K562 (cell line): Measurements from ENCODE around the gene SEPHS2. TPM values are rescaled to one million over a fixed set of nuclear protein-coding genes. Genes with fewer than 3 reads are reported as not detected.

Experiments
- CEBPG ChIP-seq, 3 experiments: fragments of 200-800 bp in 1 of 3; sonication (Bioruptor generic) in 1 of 3; sonication (generic) in 1 of 3; formaldehyde crosslinking in 1 of 3; IDR thresholded peaks in 2 of 3; conservative IDR thresholded peaks in 1 of 3; 2 replicates each; pipeline versions ENCODE4 v1.6.1 to v1.8.0; 2016 to 2022; ENCODE audit warnings: missing compliant biosample characterization in 2 of 3, missing genetic modification characterization in 2 of 3, mild to moderate bottlenecking in 1 of 3, missing genetic modification reagents in 1 of 3
- EHMT2 ChIP-seq: fragments of 450-650 bp; IDR thresholded peaks from 2 replicates; pipeline ENCODE4 v1.6.1; 2018; ENCODE audit warnings: antibody characterized with exemption
- NR4A1 ChIP-seq, 2 experiments: fragments of 250-450 bp in 1 of 2; fragments of 450-650 bp in 1 of 2; sonication (Bioruptor Pico) in 1 of 2; IDR thresholded peaks; 2 replicates each; pipeline versions ENCODE4 v1.4.0 to v1.6.1; 2016 to 2020; ENCODE audit warnings: mild to moderate bottlenecking in 2 of 2, missing compliant biosample characterization in 1 of 2, missing genetic modification characterization in 1 of 2, moderate library complexity in 1 of 2
- NUFIP1 ChIP-seq: fragments of 450-650 bp; IDR thresholded peaks from 2 replicates; pipeline ENCODE4 v1.6.1; 2018; ENCODE audit not compliant: partially characterized antibody
- SRF ChIP-seq, 2 experiments: fragments of 250-450, 450-650 bp in 1 of 2; sonication (Bioruptor Pico) in 1 of 2; sonication (generic) in 1 of 2; formaldehyde crosslinking; IDR thresholded peaks; 2 replicates each; pipeline versions ENCODE4 v1.5.0 to v1.5.1; 2020 to 2022; ENCODE audit warnings: mild to moderate bottlenecking in 1 of 2, missing genetic modification reagents in 1 of 2
- TEAD4 ChIP-seq, 2 experiments: sonication (generic) in 1 of 2; formaldehyde crosslinking in 1 of 2; IDR thresholded peaks; 2 replicates each; pipeline versions ENCODE4 v1.6.1 to v1.8.0; 2012 to 2022; ENCODE audit warnings: borderline replicate concordance in 1 of 2, inconsistent platforms in 1 of 2, low read length in 1 of 2, mild to moderate bottlenecking in 1 of 2, missing genetic modification reagents in 1 of 2
- ZC3H8 ChIP-seq: fragments of 450-650 bp; IDR thresholded peaks from 2 replicates; pipeline ENCODE4 v1.6.1; 2017
- polyA plus RNA-seq, 8 experiments: library from polyadenylated mRNA; depleted of rRNA in 4 of 8; stranded (reverse) in 5 of 8; unstranded in 3 of 8; fragments of >200 nt; fragmentation: Nextera tagmentation in 2 of 8; fragmentation: Illumina TruSeq in 1 of 8; extraction: Ambion mirVana in 2 of 8; extraction: Trizol in 1 of 8; gene quantifications; 2 replicates each; pipeline versions ENCODE4 v1.2.1 to v1.2.3, GENCODE V29; 2011 to 2014; ENCODE audit warnings: inconsistent platforms in 1 of 8, missing spikeins in 1 of 8
- total RNA-seq, 7 experiments: library from RNA; depleted of rRNA in 6 of 7; stranded (reverse); fragments of >200 nt in 6 of 7; fragmentation: Illumina TruSeq in 2 of 7; extraction: Trizol in 2 of 7; gene quantifications; 2 replicates each; pipeline versions ENCODE4 v1.2.1 to v1.2.3, GENCODE V29; 2011 to 2021; ENCODE audit warnings: low replicate concordance in 1 of 7
- TF ChIP-seq, protein P1 (sequence below): fragments of 250-450 bp; sonication (Bioruptor Pico); IDR thresholded peaks from 2 replicates; pipeline ENCODE4 v1.4.0; 2020; ENCODE audit warnings: mild to moderate bottlenecking, moderate library complexity, borderline replicate concordance
- TF ChIP-seq, protein P2 (sequence below): IDR thresholded peaks from 2 replicates; pipeline ENCODE4 v1.6.1; 2011; ENCODE audit warnings: borderline replicate concordance, low read depth, mild to moderate bottlenecking, moderate library complexity, low read length; ENCODE audit not compliant: insufficient read depth, poor library complexity, severe bottlenecking
- TF ChIP-seq, protein P3 (sequence below): fragments of 450-650 bp; IDR thresholded peaks from 2 replicates; pipeline ENCODE4 v1.6.1; 2016; ENCODE audit warnings: borderline replicate concordance
- TF ChIP-seq, protein P4 (sequence below): sonication (generic); formaldehyde crosslinking; IDR thresholded peaks from 2 replicates; pipeline ENCODE4 v1.9.0; 2022; ENCODE audit warnings: mild to moderate bottlenecking, missing genetic modification reagents
- TF ChIP-seq, protein P5 (sequence below): fragments of 150-350 bp; conservative IDR thresholded peaks from 2 replicates; pipeline ENCODE4 v1.6.1; 2014; ENCODE audit warnings: low read length

SEPHS2 gene
- total and polyA plus RNA-seq, 9 of the 15 experiments (the other 6 are each of a cell fraction or from before 2014, with no cell fraction given), result 20.9 to 90.6 (median 43.4) TPM

DNA sequence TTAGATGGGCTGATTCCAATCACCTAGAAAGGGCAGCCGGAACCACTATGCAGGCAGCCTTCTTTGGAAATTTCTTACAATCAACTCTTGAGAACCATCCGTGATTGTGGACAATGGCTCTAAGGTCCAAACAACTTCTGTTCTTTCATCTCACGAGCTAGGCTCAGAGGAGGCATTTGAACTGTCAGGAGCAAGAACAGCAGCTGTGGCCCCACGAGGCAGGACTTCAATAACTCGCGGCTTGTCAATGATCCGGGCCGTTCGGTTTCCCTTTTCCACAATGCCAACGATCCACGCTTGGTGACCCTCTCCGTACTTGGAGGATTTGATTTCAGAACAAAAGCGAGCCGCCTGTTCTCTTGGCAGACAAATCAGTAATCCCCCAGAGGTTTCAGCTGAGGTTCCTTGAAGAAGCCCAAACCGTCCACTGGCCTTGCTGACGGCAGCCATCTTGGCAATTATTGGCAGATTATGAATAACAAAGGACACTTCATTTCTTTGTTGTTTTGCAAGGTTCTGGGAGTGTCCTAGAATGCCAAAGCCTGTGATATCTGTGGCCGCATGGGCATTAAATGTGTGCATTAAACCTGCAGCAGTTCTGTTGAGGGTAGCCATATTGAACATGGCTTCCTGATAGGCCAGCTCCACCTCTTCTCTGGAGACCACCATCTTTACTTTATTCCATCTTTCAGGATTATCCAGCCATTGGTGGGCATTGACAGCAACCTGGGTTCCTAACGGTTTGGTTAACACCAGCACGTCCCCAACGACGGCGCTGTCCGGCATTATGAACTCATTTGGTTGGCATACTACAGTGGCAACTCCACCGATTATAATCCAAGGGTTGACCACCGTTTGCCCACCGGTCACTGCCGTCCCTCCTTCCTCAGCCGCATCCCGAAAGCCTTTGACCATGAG, 1.2 kb downstream of the SEPHS2 start (continued):
- TF ChIP-seq, protein P1, sequence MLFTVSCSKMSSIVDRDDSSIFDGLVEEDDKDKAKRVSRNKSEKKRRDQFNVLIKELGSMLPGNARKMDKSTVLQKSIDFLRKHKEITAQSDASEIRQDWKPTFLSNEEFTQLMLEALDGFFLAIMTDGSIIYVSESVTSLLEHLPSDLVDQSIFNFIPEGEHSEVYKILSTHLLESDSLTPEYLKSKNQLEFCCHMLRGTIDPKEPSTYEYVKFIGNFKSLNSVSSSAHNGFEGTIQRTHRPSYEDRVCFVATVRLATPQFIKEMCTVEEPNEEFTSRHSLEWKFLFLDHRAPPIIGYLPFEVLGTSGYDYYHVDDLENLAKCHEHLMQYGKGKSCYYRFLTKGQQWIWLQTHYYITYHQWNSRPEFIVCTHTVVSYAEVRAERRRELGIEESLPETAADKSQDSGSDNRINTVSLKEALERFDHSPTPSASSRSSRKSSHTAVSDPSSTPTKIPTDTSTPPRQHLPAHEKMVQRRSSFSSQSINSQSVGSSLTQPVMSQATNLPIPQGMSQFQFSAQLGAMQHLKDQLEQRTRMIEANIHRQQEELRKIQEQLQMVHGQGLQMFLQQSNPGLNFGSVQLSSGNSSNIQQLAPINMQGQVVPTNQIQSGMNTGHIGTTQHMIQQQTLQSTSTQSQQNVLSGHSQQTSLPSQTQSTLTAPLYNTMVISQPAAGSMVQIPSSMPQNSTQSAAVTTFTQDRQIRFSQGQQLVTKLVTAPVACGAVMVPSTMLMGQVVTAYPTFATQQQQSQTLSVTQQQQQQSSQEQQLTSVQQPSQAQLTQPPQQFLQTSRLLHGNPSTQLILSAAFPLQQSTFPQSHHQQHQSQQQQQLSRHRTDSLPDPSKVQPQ, result no peak
- TF ChIP-seq SRF (CRISPR knock-in tag; IDR thresholded peaks at IDR 0.05) (peak in 1 of 2 experiments; percentile 37; a peak in 1 of 4 replicates), NR4A1 (CRISPR knock-in tag; IDR thresholded peaks at IDR 0.05) (no peak), NR4A1 (tag; IDR thresholded peaks at IDR 0.05) (peak; percentile 77; the same call in 1 of the 2 replicates), ZC3H8 (no peak), TEAD4 (IDR thresholded peaks at IDR 0.05; ENCODE audit: low read length) (0 out of 2 replicates have a peak, but pooled peaks have one; percentile 4), TEAD4 (CRISPR knock-in tag; IDR thresholded peaks at IDR 0.05; ENCODE audit: borderline replicate concordance) (no peak), NUFIP1 (no peak), CEBPG (CRISPR knock-in tag; IDR thresholded peaks at IDR 0.05) (0 out of 2 replicates have a peak, but pooled peaks have one; percentile 40), CEBPG (tag; conservative IDR thresholded peaks at IDR 0.05 in 1 of 2, IDR thresholded peaks at IDR 0.05 in 1 of 2) (no peak), EHMT2 (peak; percentile 40; the same call in 1 of the 2 replicates)
- TF ChIP-seq, protein P2, sequence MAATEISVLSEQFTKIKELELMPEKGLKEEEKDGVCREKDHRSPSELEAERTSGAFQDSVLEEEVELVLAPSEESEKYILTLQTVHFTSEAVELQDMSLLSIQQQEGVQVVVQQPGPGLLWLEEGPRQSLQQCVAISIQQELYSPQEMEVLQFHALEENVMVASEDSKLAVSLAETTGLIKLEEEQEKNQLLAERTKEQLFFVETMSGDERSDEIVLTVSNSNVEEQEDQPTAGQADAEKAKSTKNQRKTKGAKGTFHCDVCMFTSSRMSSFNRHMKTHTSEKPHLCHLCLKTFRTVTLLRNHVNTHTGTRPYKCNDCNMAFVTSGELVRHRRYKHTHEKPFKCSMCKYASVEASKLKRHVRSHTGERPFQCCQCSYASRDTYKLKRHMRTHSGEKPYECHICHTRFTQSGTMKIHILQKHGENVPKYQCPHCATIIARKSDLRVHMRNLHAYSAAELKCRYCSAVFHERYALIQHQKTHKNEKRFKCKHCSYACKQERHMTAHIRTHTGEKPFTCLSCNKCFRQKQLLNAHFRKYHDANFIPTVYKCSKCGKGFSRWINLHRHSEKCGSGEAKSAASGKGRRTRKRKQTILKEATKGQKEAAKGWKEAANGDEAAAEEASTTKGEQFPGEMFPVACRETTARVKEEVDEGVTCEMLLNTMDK, result no peak
- TF ChIP-seq, protein P3, sequence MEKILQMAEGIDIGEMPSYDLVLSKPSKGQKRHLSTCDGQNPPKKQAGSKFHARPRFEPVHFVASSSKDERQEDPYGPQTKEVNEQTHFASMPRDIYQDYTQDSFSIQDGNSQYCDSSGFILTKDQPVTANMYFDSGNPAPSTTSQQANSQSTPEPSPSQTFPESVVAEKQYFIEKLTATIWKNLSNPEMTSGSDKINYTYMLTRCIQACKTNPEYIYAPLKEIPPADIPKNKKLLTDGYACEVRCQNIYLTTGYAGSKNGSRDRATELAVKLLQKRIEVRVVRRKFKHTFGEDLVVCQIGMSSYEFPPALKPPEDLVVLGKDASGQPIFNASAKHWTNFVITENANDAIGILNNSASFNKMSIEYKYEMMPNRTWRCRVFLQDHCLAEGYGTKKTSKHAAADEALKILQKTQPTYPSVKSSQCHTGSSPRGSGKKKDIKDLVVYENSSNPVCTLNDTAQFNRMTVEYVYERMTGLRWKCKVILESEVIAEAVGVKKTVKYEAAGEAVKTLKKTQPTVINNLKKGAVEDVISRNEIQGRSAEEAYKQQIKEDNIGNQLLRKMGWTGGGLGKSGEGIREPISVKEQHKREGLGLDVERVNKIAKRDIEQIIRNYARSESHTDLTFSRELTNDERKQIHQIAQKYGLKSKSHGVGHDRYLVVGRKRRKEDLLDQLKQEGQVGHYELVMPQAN, result 0 out of 2 replicates have a peak, but pooled peaks have one; percentile 34
- TF ChIP-seq, protein P4, sequence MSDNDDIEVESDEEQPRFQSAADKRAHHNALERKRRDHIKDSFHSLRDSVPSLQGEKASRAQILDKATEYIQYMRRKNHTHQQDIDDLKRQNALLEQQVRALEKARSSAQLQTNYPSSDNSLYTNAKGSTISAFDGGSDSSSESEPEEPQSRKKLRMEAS (CRISPR knock-in tag), result peak; percentile 24; the same call in 1 of the 2 replicates
- TF ChIP-seq, protein P5, sequence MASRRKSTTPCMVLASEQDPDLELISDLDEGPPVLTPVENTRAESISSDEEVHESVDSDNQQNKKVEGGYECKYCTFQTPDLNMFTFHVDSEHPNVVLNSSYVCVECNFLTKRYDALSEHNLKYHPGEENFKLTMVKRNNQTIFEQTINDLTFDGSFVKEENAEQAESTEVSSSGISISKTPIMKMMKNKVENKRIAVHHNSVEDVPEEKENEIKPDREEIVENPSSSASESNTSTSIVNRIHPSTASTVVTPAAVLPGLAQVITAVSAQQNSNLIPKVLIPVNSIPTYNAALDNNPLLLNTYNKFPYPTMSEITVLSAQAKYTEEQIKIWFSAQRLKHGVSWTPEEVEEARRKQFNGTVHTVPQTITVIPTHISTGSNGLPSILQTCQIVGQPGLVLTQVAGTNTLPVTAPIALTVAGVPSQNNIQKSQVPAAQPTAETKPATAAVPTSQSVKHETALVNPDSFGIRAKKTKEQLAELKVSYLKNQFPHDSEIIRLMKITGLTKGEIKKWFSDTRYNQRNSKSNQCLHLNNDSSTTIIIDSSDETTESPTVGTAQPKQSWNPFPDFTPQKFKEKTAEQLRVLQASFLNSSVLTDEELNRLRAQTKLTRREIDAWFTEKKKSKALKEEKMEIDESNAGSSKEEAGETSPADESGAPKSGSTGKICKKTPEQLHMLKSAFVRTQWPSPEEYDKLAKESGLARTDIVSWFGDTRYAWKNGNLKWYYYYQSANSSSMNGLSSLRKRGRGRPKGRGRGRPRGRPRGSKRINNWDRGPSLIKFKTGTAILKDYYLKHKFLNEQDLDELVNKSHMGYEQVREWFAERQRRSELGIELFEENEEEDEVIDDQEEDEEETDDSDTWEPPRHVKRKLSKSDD, result peak; percentile 67; the same call in 1 of the 2 replicates
